Subcutaneous abdominal adipose tissue (tissue), 5 donors: ENCODE data around the gene ZNF516.
"Not testable (repeated sequence)": the region's sequence is repeated elsewhere in the genome, so short reads cannot be mapped to it uniquely, and the experiment has no call there.

Source experiments
- H3K27ac ChIP-seq: one replicate; pipeline ENCODE4 v1.7.0; 2013; ENCODE audit warnings: low read depth, mild to moderate bottlenecking, inconsistent platforms, low read length, moderate library complexity
- H3K27me3 ChIP-seq, 5 donors: one replicate each; pipeline ENCODE4 v1.7.0; 2013; ENCODE audit warnings: low read length in 5 of 5, inconsistent platforms in 1 of 5; ENCODE audit not compliant: control insufficient read depth in 5 of 5, insufficient read depth in 4 of 5
- H3K36me3 ChIP-seq, 5 donors: one replicate each; pipeline ENCODE4 v1.7.0; 2013; ENCODE audit warnings: low read length in 5 of 5; ENCODE audit not compliant: control insufficient read depth in 5 of 5, insufficient read depth in 5 of 5
- H3K4me1 ChIP-seq, 5 donors: one replicate each; pipeline ENCODE4 v1.7.0; 2013; ENCODE audit warnings: low read length in 5 of 5, mild to moderate bottlenecking in 3 of 5, moderate library complexity in 1 of 5; ENCODE audit not compliant: control insufficient read depth in 5 of 5, insufficient read depth in 5 of 5
- H3K4me3 ChIP-seq, 5 donors: one replicate each; pipeline ENCODE4 v1.7.0; 2013; ENCODE audit warnings: low read length in 5 of 5, low read depth in 1 of 5
- H3K9ac ChIP-seq, 5 donors: one replicate each; pipeline ENCODE4 v1.7.0; 2013; ENCODE audit warnings: low read length in 5 of 5, mild to moderate bottlenecking in 4 of 5, moderate library complexity in 3 of 5
- H3K9me3 ChIP-seq, 5 donors: one replicate each; pipeline ENCODE4 v1.7.0; 2013; ENCODE audit warnings: low read length in 5 of 5; ENCODE audit not compliant: control insufficient read depth in 5 of 5
- donor health status: healthy.
- donor health status: healthy.
- donor health status: healthy.
- donor health status: healthy.
- donor health status: healthy.

Gene ZNF516

DNA sequence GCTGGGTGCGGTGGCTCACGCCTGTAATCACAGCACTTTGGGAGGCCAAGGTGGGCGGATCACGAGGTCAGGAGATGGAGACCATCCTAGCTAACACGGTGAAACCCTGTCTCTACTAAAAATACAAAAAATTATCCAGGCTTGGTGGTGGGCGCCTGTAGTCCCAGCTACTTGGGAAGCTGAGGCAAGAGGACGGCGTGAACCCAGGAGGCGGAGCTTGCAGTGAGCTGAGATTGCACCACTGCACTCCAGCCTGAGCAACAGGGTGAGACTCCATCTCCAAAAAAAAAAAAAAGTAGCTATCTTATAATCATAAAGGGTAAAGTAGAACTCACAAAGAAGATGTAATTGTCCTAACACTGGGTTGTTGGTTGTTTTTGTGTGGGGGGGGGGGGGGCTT is 21.5 kb downstream of the ZNF516 start:
- not testable (repeated sequence) for H3K36me3 ChIP-seq, H3K4me3 ChIP-seq, H3K9ac ChIP-seq, H3K9me3 ChIP-seq, H3K27ac ChIP-seq, H3K27me3 ChIP-seq
- peaks cover 2 to 26% (median 18%) of the 10 kb centered on the region in 5 donors for H3K4me1 ChIP-seq

DNA sequence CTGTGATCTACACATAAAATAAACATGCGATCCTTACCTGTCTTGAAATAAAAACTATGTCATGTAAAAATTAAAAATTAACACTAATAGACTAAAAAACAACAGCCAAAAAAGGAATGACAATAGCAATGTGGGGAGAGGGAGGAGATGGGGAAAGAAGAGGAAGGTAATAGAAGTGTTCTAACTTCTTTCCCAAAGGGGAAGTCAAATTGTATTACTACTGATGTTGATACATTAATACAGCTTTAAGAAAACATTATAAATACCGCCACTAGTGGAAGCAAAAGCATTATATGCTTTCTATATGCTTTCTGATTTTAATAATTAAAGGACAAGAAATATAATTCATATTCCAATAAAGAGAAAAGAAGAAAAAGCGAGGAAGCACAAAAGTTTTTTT is 22.2 kb downstream of the ZNF516 start:
- H3K9me3 ChIP-seq, result no peaks in the 10 kb centered on the region
- H3K4me1 ChIP-seq, result peaks cover 2 to 31% (median 22%) of the 10 kb centered on the region in 5 donors

DNA sequence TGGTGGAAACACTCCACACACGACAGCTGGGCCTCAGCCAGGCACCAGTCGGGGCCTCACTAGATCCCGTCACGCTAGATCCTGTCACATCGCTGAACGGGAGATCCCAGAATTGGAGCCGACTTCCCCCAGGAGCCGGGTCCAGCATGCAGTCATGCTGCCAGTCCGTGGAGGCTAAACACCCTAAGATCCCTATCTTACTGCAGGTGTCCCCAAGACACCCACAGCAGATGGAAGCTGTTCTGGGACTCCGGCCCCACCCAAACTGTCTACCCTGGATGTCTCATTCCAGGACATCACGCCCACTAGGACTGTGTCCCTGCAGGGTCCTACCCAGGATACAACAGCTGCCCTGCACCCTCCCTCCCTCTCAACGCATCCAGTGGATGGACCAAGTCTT is 23.4 kb downstream of the ZNF516 start:
- no peaks in the 10 kb centered on the region for H3K9me3 ChIP-seq
- H3K4me1 ChIP-seq, result peaks cover 6 to 33% (median 21%) of the 10 kb centered on the region in 5 donors
- H3K4me3 ChIP-seq, result no peak overlapping the region
- peaks cover 0 to 2% (median 0%) of the 10 kb centered on the region in 5 donors for H3K36me3 ChIP-seq
- no peaks in the 10 kb centered on the region for H3K27me3 ChIP-seq
- no peak overlapping the region for H3K27ac ChIP-seq
- no peak overlapping the region for H3K9ac ChIP-seq

More for the DNA sequence above, 22.2 kb downstream of the ZNF516 start:
- H3K27me3 ChIP-seq, result no peaks in the 10 kb centered on the region
- H3K9ac ChIP-seq, result no peak overlapping the region
- H3K4me3 ChIP-seq, result no peak overlapping the region
- H3K27ac ChIP-seq, result no peak overlapping the region
- H3K36me3 ChIP-seq, result peaks cover 0 to 2% (median 0%) of the 10 kb centered on the region in 5 donors

DNA sequence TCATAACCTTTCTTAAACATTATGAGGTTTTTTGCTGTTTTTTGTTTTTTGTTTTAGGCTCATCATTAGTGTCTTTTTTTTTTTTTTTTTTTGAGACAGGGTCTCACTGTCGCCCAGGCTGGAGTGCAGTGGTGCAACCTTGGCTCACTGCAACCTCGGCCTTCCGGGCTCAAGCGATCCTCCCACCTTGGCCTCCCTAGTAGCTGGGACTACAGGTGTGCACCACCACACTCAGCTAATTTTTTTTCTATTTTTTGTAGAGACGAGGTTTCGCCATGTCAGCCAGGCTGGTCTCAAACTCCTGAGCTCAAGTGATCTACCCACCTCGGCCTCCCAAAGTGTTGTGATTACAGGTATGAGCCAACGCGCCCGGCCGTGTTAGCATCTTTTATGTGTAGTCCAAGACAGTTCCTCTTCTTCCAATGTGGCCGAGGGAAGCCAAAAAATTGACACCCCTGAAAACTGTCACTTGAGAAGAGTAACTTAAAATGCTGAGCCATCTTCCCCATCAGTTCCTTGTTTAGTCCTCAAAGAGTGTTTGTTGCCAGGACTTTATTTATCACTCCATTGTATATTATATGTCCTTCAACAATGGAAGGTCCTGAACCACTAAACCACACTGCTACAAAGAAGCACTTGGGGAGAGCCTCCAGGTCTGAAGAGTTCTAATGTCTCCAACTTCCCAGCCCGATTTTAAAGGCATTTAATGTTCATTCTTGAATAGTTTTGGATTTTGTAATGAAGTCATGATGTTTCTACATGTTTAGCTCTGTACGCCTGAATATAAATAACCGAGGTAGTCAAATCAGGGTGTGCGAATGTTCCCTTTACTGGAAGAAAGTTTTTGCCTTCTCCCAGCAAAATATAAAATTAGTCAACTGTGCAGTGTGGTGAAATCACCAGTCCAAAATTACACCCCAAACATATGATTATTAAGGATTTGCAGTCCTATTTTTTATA is 26.4 kb downstream of the ZNF516 start:
- Histone ChIP-seq H3K4me1 (peaks cover 6 to 21% (median 15%) of the 10 kb centered on the region in 5 donors), H3K27ac (no peak overlapping the region)

DNA sequence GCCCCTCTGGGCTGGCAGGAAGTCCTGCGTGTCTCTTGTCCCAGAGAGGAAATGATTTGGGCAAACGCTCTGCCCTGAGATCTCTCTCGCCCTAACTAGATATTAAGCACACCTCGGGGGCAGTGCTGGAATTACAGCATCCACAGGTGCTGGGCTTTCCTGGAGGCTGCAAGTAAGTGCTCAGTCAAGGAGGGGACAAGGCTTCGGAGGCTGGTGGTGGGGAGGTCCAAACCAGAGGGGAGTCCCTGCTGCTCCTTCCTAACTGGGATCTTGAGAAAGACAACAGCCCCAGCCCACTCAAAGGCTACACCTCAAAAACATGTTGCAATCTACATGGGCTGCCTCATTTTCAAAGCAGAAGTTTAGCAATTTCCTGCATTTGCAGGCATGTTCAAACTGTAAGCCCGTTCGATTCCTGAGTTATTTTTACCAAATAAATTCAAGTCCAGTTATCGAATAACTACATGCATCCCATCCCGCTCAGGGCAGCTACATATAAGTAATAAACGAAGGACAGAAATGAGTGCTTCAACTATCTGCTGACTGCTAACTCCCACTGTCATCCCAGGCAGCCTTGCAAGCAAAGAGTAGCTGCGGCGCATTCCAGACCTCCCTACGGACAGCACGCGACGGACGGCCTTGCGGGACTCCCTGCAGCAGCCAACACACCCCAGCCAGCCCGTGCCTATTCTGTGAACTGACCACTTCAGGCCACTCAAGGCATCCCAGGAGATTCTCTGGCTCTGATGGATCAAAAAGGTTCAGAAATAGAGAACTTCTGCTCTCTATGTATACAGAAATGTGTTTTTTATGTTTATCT is 27.5 kb downstream of the ZNF516 start:
- Histone ChIP-seq H3K4me3 (peak overlapping the region; percentile 2 to 33 (median 23)), H3K27me3 (no peaks in the 10 kb centered on the region), H3K36me3 (peaks cover 0 to 2% (median 0%) of the 10 kb centered on the region in 5 donors), H3K4me1 (peaks cover 6 to 21% (median 15%) of the 10 kb centered on the region in 5 donors), H3K9ac (no peak overlapping the region), H3K27ac (no peak overlapping the region), H3K9me3 (no peaks in the 10 kb centered on the region)

More for the DNA sequence above, 26.4 kb downstream of the ZNF516 start:
- Histone ChIP-seq H3K9ac (no peak overlapping the region), H3K36me3 (peaks cover 0 to 2% (median 0%) of the 10 kb centered on the region in 5 donors), H3K4me3 (no peak overlapping the region), H3K27me3 (no peaks in the 10 kb centered on the region), H3K9me3 (no peaks in the 10 kb centered on the region)

DNA sequence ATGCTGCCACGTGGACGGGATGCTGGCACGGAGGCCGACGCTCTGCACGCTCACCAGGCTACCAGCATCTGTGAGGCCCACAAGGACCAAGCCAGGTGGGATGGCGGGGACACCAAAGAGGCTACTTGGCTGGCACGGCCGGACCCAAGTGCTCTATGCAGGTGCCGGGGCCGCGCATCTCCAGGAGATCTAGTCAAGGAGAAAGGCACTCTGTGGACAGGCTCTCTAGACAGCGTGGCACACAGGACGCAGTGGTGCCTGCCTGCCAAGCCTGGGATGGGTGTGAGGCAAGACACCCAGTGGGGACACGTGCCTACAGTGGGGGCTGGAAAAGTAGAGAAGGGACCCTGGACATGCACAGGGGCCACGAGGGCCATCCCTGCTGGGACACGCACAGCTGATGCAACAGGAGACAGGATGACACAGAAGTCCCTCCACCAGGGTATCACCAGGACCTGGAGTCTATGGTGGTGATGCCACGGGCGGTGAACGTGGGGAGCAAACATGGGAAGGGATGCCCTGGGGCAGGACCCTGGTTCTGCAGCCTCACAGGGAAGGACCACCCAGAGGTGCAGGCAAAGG is 28.5 kb downstream of the ZNF516 start:
- peaks cover 6 to 21% (median 15%) of the 10 kb centered on the region in 5 donors for H3K4me1 ChIP-seq
- H3K27ac ChIP-seq, result no peak overlapping the region
- no peaks in the 10 kb centered on the region for H3K27me3 ChIP-seq
- H3K9me3 ChIP-seq, result no peaks in the 10 kb centered on the region
- peaks cover 0 to 5% (median 0%) of the 10 kb centered on the region in 5 donors for H3K36me3 ChIP-seq
- H3K9ac ChIP-seq, result no peak overlapping the region
- H3K4me3 ChIP-seq, result no peak overlapping the region

DNA sequence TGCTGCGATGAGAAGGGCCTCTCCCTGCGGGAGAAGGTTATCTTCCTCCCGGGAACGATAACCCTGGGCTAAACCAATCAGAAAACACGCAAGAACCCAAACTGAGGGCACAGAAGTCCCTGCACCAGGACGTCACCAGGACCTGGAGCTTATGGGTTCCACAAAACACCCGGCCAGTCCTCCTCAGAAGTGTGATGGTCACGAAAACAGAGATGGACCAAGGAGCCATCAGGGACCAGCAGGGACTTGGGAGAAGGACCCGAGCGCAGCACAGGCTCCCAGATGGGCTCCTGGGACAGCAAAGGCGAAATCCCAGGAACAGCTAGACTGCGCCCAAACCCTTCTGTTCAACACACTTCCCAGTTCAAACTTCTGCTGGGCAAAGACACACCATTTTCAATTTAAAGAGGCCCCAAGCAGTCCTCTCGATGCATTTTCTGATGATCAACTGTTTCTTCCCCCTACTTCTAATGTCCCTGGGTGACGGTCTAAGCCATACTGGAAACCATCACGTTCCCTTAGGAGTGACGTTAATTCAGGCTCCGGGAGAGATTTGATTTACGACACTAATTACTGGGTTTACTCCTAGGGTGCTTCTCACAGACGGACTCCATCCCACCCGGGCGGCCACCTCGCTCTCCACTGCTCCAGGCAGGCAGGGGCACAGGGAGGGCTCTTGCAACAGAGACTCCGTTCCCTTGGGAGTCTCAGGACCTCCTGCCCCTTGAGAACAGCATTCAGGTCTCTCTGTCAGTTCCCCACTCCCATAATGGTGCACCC is 29.2 kb downstream of the ZNF516 start:
- no peak overlapping the region for H3K4me3 ChIP-seq
- no peaks in the 10 kb centered on the region for H3K9me3 ChIP-seq
- H3K27ac ChIP-seq, result no peak overlapping the region
- peaks cover 0 to 8% (median 0%) of the 10 kb centered on the region in 5 donors for H3K36me3 ChIP-seq
- peaks cover 0 to 3% (median 0%) of the 10 kb centered on the region in 5 donors for H3K27me3 ChIP-seq
- peaks cover 6 to 21% (median 15%) of the 10 kb centered on the region in 5 donors for H3K4me1 ChIP-seq
- no peak overlapping the region for H3K9ac ChIP-seq

DNA sequence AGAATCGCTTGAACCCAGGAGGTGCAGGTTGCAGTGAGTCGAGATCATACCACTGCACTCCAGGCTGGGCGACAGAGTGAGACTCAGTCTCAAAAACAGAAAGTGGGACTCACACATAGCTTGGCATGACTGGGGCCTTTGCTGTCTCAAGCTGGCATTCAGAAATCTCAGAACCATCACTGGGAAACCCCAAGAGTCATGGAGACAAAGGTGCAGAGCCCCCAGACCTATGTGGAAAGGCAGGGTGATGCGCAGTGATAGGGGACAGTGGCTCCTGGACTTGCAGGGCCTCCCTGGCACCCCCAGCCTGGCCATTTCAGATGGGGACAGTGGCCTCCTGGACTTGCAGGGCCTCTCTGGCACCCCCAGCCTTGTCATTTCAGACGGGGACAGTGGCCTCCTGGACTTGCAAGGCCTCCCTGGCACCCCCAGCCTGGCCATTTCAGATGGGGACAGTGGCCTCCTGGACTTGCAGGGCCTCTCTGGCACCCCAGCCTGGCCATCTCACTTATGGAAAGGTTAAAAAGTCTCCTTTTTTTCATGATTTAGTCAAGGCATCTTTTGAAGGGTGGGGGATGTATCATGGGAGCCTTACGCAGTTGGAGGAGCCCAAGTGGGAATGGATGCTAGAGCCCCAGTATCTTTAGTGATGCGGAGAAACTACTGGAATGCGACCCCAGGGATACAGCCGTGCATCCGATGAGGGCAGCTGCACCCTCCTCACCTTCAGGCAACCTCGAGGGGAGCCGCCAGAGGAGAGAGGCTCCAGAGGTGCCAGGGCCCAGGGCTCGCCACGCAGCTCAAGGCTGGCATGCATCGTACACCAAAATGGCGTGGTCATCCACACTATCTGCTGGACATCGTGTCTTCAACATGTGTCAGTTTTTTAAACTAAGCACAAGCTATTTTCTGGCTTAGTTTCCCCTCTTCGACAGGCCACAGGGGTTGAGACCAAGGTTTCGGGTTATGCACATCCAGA is 30.5 kb downstream of the ZNF516 start:
- Histone ChIP-seq H3K9me3 (no peaks in the 10 kb centered on the region), H3K27ac (no peak overlapping the region), H3K27me3 (peaks cover 0 to 3% (median 0%) of the 10 kb centered on the region in 5 donors), H3K4me1 (peaks cover 4 to 28% (median 19%) of the 10 kb centered on the region in 5 donors), H3K9ac (no peak overlapping the region), H3K36me3 (peaks cover 0 to 9% (median 0%) of the 10 kb centered on the region in 5 donors), H3K4me3 (no peak overlapping the region)
